Retina (tissue), 1 donor: Measurements from ENCODE around the gene COX19.

Source experiments
- DNase-seq: peaks from one replicate; pipeline ENCODE4 v3.0.0-alpha.2; 2016

The COX19 gene

GRCh38 chr7:990933-991728 is 15.8 kb upstream of the COX19 start:
- no peak for DNase-seq

DNA sequence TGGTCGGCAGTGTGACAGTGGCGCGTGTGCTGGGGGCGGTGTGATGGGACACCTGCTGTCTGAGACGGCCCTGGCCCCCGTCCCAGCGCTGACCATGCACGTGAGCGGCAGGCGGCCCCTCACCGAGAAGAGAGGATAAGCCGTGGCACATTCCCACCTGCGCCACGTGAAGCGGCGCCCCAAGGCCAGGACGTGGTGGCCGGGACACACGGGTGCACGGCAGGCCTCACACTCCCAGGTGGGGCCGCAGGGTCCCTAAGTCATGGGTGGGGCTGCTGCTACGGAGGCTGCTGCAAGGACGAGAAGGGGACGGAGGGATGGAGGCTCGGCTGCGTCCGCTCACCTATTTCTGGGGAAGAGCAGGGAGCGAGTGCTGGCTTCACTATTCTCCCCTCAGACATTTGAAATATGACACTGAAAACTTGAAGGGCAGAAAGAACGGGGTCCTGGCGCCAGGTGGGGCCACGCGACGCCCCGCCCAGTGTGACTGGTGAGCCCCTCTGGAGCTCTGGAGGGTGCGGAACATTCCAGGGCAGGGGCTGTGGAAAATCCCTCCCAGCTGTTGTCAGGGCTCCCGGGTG is 15.1 kb upstream of the COX19 start:
- DNase-seq = no peak

GRCh38 chr7:988963-989529 is 13.7 kb upstream of the COX19 start:
- no peak for DNase-seq

GRCh38 chr7:988426-988911 is 13.1 kb upstream of the COX19 start:
- no peak for DNase-seq

DNA sequence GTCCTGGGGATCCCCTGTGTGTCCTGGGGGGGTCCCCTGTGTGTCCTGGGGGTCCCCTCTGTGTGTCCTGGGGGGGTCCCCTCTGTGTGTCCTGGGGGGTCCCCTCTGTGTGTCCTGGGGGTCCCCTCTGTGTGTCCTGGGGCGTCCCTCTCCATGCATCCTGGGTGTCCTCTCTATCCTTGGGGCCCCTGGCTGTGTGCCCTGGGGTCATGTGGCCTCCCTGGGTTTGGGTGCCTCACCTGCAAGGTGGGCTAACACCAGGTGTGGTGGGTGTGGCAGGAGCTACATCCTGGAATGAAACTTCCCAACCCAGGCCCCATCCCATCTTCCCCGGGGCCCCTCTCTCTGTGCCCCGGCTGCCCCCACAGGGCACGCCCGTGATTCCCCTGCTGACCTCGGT is 12.6 kb upstream of the COX19 start:
- no peak for DNase-seq

GRCh38 chr7:986766-987751 is 11.7 kb upstream of the COX19 start:
- DNase-seq = no peak

DNA sequence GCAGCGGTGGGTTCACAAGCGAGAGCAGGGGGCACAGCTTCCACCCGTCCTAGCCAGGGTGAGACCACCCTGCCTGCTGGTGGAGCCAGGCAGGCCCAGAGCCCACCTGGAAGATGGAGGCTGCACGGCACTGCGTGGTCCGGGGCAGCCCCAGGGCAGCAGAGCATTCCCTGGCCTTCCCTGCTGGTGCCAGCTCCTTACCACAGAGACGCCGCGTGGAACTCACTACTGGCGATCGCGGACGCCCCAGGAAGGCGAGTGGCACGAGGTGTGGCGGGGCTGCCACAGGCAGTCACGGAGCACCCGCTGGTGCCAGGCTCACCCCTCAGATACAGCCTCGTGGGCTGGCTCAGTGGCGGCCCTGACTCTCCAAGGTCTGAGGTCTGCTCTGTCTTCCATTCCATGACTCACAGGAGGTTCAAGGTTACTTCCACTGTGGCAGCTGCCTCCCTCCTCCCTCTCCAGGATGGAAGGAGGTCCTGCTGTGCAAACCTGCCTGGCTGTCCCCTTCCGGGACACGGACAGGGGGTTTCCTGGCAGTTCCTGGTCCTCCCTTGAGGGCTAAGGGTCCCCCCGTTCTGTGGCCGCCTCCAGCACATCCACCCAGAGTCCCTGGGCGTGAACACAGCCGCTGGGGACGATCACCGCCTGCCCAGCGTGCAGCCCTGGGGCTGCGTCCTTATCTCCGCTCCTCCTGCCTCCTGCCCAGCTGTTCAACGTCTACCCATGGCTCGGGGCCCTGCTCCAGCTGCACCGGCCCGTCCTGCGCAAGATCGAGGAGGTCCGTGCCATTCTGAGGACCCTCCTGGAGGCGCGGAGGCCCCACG is 10.8 kb upstream of the COX19 start:
- DNase-seq = no peak

DNA sequence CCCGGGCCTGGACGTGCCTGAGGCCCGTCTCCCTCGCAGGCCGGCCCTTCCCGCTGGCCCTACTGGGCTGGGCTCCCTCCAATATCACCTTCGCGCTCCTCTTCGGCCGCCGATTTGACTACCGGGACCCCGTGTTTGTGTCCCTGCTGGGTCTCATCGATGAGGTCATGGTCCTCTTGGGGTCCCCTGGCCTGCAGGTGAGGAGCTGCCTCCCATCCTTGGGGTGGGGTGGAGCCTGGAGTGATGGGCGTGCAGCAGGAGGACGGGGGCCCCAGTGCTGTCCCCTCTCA is 9.7 kb upstream of the COX19 start:
- no peak for DNase-seq

DNA sequence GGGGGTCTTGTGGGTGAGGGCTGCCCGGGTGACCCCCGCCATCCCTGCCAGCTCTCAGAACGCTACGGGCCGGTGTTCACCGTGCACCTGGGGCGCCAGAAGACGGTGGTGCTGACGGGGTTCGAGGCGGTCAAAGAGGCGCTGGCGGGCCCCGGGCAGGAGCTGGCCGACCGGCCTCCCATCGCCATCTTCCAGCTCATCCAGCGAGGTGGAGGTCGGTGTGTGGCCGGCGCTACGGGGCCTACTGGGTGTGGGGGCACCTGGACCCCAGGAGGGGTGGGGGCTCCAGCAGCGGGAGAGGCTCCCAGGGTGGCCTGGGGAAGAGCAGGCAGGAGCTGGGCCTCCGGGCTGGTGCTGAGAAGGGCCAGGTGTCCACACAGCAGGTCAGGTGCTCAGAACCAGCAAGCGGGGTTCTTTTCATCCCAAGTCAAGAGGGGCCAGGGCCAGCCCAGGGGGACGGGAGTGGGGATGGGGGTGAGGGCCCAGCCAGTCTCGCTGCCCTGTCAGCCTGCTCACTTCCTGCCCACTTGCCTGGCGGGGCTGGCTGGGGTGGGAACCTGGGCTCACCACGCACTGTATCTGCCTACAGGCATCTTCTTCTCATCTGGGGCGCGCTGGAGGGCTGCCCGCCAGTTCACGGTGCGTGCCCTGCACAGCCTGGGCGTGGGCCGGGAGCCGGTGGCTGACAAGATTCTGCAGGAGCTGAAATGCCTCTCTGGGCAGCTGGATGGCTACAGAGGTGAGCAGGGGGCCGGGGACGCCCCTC is 9.2 kb upstream of the COX19 start:
- no peak for DNase-seq

GRCh38 chr7:983616-984071 is 8.3 kb upstream of the COX19 start:
- DNase-seq = no peak

GRCh38 chr7:983004-983615 is 7.8 kb upstream of the COX19 start, which contains the start of gene CYP2W1:
Gene CYP2W1, plus strand, starts transcription at chr7:983181. Its CDS starts 31 bp downstream, at chr7:983212.
- DNase-seq = no peak

DNA sequence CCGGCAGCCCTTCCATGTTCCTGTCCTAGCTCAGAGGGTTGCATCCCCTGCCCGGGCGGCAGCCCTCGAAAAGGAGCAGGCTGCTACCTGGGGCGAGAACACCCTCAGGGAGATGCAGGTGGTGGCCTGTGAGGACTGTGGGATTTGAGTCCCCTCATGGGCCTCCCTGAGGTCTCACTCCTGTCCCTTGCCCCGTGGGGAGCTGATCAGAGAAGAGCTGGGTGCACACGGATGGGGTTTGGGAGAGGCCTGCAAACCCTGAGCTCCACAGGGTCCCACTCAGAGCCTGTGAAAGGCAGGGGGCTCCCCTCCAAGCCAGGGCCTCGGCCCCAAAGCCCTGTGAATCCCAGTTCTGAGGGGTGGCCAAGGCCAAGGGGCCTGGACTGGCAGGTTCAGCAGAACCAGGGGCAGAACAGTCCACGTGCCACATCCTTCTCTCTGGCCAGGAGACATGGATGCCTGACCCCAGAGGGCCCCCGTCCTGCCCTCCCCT is 7.2 kb upstream of the COX19 start:
- DNase-seq = no peak

- DNase-seq = no peak
Observed at GRCh38 chr7:981793-982510, 6.6 kb upstream of the COX19 start.

- no peak for DNase-seq
Observed at GRCh38 chr7:979886-980571, 4.7 kb upstream of the COX19 start.

DNA sequence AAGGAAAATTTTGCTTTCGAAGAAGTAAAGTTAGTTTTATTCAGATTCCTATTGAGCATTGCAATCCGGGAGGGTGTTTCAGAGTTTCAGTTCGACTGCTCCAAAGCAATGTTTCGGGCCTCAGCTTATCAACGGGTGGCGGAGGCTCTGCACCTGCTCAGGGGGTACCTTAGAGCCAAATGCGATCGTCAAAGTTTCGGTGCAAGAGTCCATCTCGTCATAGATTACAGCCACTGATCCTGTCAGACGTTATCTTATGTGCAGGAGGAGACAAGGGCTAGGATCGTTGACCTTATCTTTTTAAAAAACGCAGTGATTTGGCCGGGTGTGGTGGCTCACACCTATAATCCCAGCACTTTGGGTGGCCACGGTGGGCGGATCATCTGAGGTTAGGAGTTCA is 3.8 kb upstream of the COX19 start:
- DNase-seq = no peak

DNA sequence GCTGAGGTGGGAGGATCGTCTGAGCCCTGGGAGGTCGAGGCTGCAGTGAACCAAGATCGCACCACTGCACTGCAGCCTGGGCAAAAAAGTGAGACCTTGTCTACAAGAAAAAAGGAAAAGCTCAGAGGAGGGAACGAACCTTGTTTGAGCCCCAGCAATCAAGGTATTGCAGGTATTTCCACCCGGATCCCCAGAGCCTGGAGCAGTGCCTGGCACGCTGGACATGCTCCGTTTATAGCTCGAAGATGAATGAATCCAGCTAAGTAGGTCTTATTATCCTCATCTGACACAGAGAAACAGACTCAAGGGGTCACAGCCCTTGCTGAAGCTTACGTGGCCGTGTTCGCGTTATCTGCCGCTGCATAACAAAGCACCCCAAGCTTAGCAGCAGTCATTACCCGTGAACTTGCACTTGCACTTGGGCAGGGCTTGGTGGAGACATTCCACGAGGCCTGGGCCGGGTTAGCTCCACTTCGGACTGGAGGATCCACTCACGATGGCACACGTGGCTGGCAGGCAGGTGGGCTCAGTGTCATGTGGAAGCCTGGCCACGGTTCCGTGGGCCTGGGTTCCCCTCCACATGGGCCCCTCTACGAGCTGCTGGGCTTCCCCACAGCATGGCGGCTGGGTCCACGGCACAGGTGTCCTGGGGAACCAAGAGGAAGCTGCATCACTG is 3.2 kb upstream of the COX19 start:
- DNase-seq = no peak

DNA sequence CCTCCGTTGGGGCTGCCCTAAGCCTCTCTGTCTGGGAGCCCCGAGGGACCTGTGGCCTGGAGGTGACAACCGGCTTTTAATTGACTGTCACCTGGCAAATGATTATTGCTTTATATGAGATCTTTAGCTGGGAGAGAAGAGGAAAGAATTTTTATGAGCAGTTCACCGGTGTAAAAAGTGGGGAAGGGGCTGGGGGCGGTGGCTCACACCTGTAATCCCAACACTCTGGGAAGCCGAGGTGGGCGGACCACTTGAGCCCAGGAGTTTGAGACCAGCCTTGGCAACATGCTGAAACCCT is 2.6 kb upstream of the COX19 start:
- DNase-seq = no peak

GRCh38 chr7:977326-978048 is 2.1 kb upstream of the COX19 start:
- peak; percentile 81 for DNase-seq
